ENCODE results near the gene LRIG3.

The LRIG3 gene

GRCh38 chr12:58873496-58873895, 46.8 kb downstream of the LRIG3 start:
- intact Hi-C loops (cut with DNase I; ENCODE audit: low total_unique reads): no loop called here
- Histone ChIP-seq H3K27ac (no peak overlapping the region), H3K4me1 (peaks cover 0 to 6% (median 0%) of the 10 kb centered on the region in 4 donors), H3K36me3 (peaks cover 68 to 85% (median 73%) of the 10 kb centered on the region in 3 donors), H3K9me3 (no peaks in the 10 kb centered on the region), H3K27me3 (no peaks in the 10 kb centered on the region), H3K4me3 (no peak overlapping the region)
- no peak for DNase-seq
- TF ChIP-seq CTCF (IDR thresholded peaks at IDR 0.05): no peak

GRCh38 chr12:58871556-58871955, 48.7 kb downstream of the LRIG3 start:
- no peak overlapping the region for H3K27ac ChIP-seq
- peak overlapping the region in 1 of 2 donors; percentile 2 for H3K4me3 ChIP-seq
- no peaks in the 10 kb centered on the region for H3K9me3 ChIP-seq
- peaks cover 0 to 6% (median 0%) of the 10 kb centered on the region in 4 donors for H3K4me1 ChIP-seq
- H3K27me3 ChIP-seq: no peaks in the 10 kb centered on the region
- TF ChIP-seq CTCF (IDR thresholded peaks at IDR 0.05): no peak
- no peak for DNase-seq
- intact Hi-C loops (cut with DNase I; ENCODE audit: low total_unique reads): no loop called here
- H3K36me3 ChIP-seq: peaks cover 54 to 72% (median 59%) of the 10 kb centered on the region in 3 donors

GRCh38 chr12:58870595-58870994, 49.7 kb downstream of the LRIG3 start:
- Histone ChIP-seq H3K9me3 (no peaks in the 10 kb centered on the region), H3K4me1 (peaks cover 0 to 6% (median 0%) of the 10 kb centered on the region in 4 donors), H3K36me3 (peaks cover 50 to 62% (median 51%) of the 10 kb centered on the region in 3 donors), H3K27me3 (no peaks in the 10 kb centered on the region), H3K4me3 (no peak overlapping the region), H3K27ac (no peak overlapping the region)
- DNase-seq: no peak
- TF ChIP-seq CTCF (IDR thresholded peaks at IDR 0.05): no peak
- intact Hi-C loops (cut with DNase I; ENCODE audit: low total_unique reads): no loop called here

GRCh38 chr12:58860788-58861240, 59.5 kb downstream of the LRIG3 start:
- no peaks in the 10 kb centered on the region for H3K9me3 ChIP-seq
- intact Hi-C loops (cut with DNase I; ENCODE audit: low total_unique reads): no loop called here
- no peaks in the 10 kb centered on the region for H3K4me1 ChIP-seq
- no peaks in the 10 kb centered on the region for H3K27me3 ChIP-seq
- DNase-seq: no peak
- H3K4me3 ChIP-seq: no peak overlapping the region
- peaks cover 0 to 5% (median 0%) of the 10 kb centered on the region in 3 donors for H3K36me3 ChIP-seq
- H3K27ac ChIP-seq: no peak overlapping the region
- TF ChIP-seq CTCF (IDR thresholded peaks at IDR 0.05): no peak

GRCh38 chr12:58860056-58860787, 60.1 kb downstream of the LRIG3 start:
- TF ChIP-seq CTCF (IDR thresholded peaks at IDR 0.05): no peak
- H3K4me1 ChIP-seq: no peaks in the 10 kb centered on the region
- H3K36me3 ChIP-seq: peaks cover 0 to 5% (median 0%) of the 10 kb centered on the region in 3 donors
- intact Hi-C loops (cut with DNase I; ENCODE audit: low total_unique reads): no loop called here
- DNase-seq: no peak
- no peak overlapping the region for H3K4me3 ChIP-seq
- no peaks in the 10 kb centered on the region for H3K9me3 ChIP-seq
- H3K27ac ChIP-seq: no peak overlapping the region
- H3K27me3 ChIP-seq: no peaks in the 10 kb centered on the region
